CD14-positive monocyte (primary cell): ENCODE data around the gene TEX13A. TPM values are rescaled to one million over a fixed set of nuclear protein-coding genes. Genes with fewer than 3 reads are reported as not detected.

Source experiments
- DNase-seq, 3 donors: peaks; one replicate each; pipeline ENCODE4 v3.0.0-alpha.2; 2011 to 2022
- H2AFZ ChIP-seq: 2 replicates; pipeline ENCODE4 v1.6.0; 2012; ENCODE audit warnings: mild to moderate bottlenecking, low read depth, low read length, inconsistent platforms; ENCODE audit not compliant: insufficient read depth, poor library complexity, severe bottlenecking
- H3K27ac ChIP-seq, 2 donors: 1 replicate in 1 of 2; 2 replicates in 1 of 2; pipeline ENCODE4 v1.5.1; 2012 to 2013; ENCODE audit warnings: low read length in 2 of 2, control low read depth in 1 of 2, inconsistent platforms in 1 of 2, low read depth in 1 of 2, mild to moderate bottlenecking in 1 of 2
- H3K27me3 ChIP-seq, 2 donors: one replicate each; pipeline versions ENCODE4 v1.6.0 to v1.6.1; 2011 to 2013; ENCODE audit warnings: low read length in 2 of 2; ENCODE audit not compliant: control insufficient read depth in 2 of 2, insufficient read depth in 2 of 2
- H3K36me3 ChIP-seq, 2 donors: replicated peaks in 1 of 2; 1 replicate in 1 of 2; 2 replicates in 1 of 2; pipeline versions ENCODE4 v1.5.1 to v1.6.1; 2012 to 2013; ENCODE audit warnings: low read length in 2 of 2, control low read depth in 1 of 2, inconsistent platforms in 1 of 2, mild to moderate bottlenecking in 1 of 2; ENCODE audit not compliant: insufficient read depth in 2 of 2, control insufficient read depth in 1 of 2
- H3K4me1 ChIP-seq, 2 donors: 1 replicate in 1 of 2; 2 replicates in 1 of 2; pipeline versions ENCODE4 v1.5.1 to v1.6.1; 2012 to 2013; ENCODE audit warnings: low read length in 2 of 2, control low read depth in 1 of 2, inconsistent platforms in 1 of 2, mild to moderate bottlenecking in 1 of 2, moderate library complexity in 1 of 2; ENCODE audit not compliant: insufficient read depth in 2 of 2, control insufficient read depth in 1 of 2
- H3K4me2 ChIP-seq: replicated peaks from 2 replicates; pipeline ENCODE3; 2012; ENCODE audit warnings: low read length, moderate library complexity, mild to moderate bottlenecking; ENCODE audit not compliant: poor library complexity, severe bottlenecking; ENCODE audit errors: extremely low read depth
- H3K4me3 ChIP-seq, 3 experiments: fragments of 200-600 bp in 1 of 3; sonication (generic) in 1 of 3; replicated peaks in 1 of 3; 1 replicate in 2 of 3; 2 replicates in 1 of 3; pipeline ENCODE4 v1.5.1; 2011 to 2013; ENCODE audit warnings: low read length in 3 of 3, mild to moderate bottlenecking in 3 of 3, control low read depth in 2 of 3, low read depth in 2 of 3, inconsistent platforms in 1 of 3, moderate library complexity in 1 of 3
- H3K79me2 ChIP-seq: 2 replicates; pipeline ENCODE4 v1.6.0; 2012; ENCODE audit warnings: mild to moderate bottlenecking, control low read depth, inconsistent platforms, low read length, moderate library complexity; ENCODE audit not compliant: insufficient read depth
- H3K9ac ChIP-seq: 2 replicates; pipeline ENCODE4 v1.6.0; 2017; ENCODE audit warnings: low read length, mild to moderate bottlenecking; ENCODE audit not compliant: insufficient read depth, poor library complexity, severe bottlenecking
- H3K9me3 ChIP-seq, 2 donors: replicated peaks in 1 of 2; 1 replicate in 1 of 2; 2 replicates in 1 of 2; pipeline versions ENCODE4 v1.5.1 to v1.6.1; 2012 to 2013; ENCODE audit warnings: low read length in 2 of 2, control low read depth in 1 of 2; ENCODE audit not compliant: control insufficient read depth in 1 of 2, insufficient read depth in 1 of 2
- H4K20me1 ChIP-seq: 2 replicates; pipeline ENCODE4 v1.6.0; 2012; ENCODE audit warnings: mild to moderate bottlenecking, low read length, control low read depth, moderate library complexity; ENCODE audit not compliant: insufficient read depth
- H3K27ac Mint-ChIP-seq, 7 donors: one replicate each; pipeline ENCODE4 v1.8.0; 2020; ENCODE audit warnings: mild to moderate bottlenecking in 7 of 7, mixed read lengths in 7 of 7, moderate library complexity in 6 of 7, inconsistent platforms in 2 of 7
- H3K27me3 Mint-ChIP-seq, 3 donors: one replicate each; pipeline ENCODE4 v1.8.0; 2021 to 2022; ENCODE audit warnings: low read depth in 3 of 3, mild to moderate bottlenecking in 3 of 3, mixed read lengths in 3 of 3, moderate library complexity in 3 of 3, inconsistent platforms in 1 of 3
- H3K36me3 Mint-ChIP-seq, 2 donors: one replicate each; pipeline ENCODE4 v1.8.0; 2020; ENCODE audit warnings: mixed read lengths in 2 of 2, inconsistent platforms in 1 of 2, mild to moderate bottlenecking in 1 of 2
- H3K4me1 Mint-ChIP-seq: one replicate; pipeline ENCODE4 v1.8.0; 2020; ENCODE audit warnings: mild to moderate bottlenecking, mixed read lengths
- H3K4me3 Mint-ChIP-seq, 2 donors: one replicate each; pipeline ENCODE4 v1.8.0; 2020; ENCODE audit warnings: mild to moderate bottlenecking in 2 of 2, mixed read lengths in 2 of 2, moderate library complexity in 1 of 2
- H3K9me3 Mint-ChIP-seq, 7 donors: one replicate each; pipeline ENCODE4 v1.8.0; 2020 to 2022; ENCODE audit warnings: mixed read lengths in 7 of 7, mild to moderate bottlenecking in 6 of 7, moderate library complexity in 6 of 7, inconsistent platforms in 2 of 7
- CTCF ChIP-seq: fragments of 200-600 bp; IDR thresholded peaks from one replicate; pipeline ENCODE4 v1.8.0; 2022; ENCODE audit warnings: antibody characterized with exemption, mild to moderate bottlenecking
- WGBS: methylation state at CpG from one replicate; pipeline ENCODE4 v1.1.5; 2013; ENCODE audit warnings: missing lambda C conversion rate; ENCODE audit not compliant: insufficient coverage; 5-methylcytosine and 5-hydroxymethylcytosine counted together
- intact Hi-C, 2 donors: fragments of 100-400 bp; cut with micrococcal nuclease; formaldehyde crosslinking; loops; one replicate each; pipeline versions ENCODE4 v1.15.0 to v1.15.1; 2023
- polyA plus RNA-seq, 3 donors: library from polyadenylated mRNA; depleted of rRNA in 1 of 3; unstranded in 2 of 3; stranded (reverse) in 1 of 3; fragments of 300-500 nt in 2 of 3; fragments of >200 nt in 1 of 3; fragmentation: Illumina TruSeq in 2 of 3; gene quantifications; 1 replicate in 2 of 3; 2 replicates in 1 of 3; pipeline ENCODE4 v1.2.3, GENCODE V29; 2012 to 2021

The TEX13A gene
- polyA plus RNA-seq, 3 donors: not detected

- peaks cover 0 to 3% (median 0%) of the 10 kb centered on the region in 3 donors for H3K27me3 Mint-ChIP-seq
- Histone ChIP-seq H3K27ac (no peak overlapping the region), H3K4me3 (no peak overlapping the region), H2AFZ (no peak overlapping the region), H3K9ac (no peak overlapping the region), H3K79me2 (no peaks in the 10 kb centered on the region), H3K27me3 (no peaks in the 10 kb centered on the region), H3K9me3 (peaks cover 0 to 14% of the 10 kb centered on the region in 2 donors), H3K4me1 (no peaks in the 10 kb centered on the region), H4K20me1 (no peaks in the 10 kb centered on the region), H3K36me3 (no peaks in the 10 kb centered on the region), H3K4me2 (no peak overlapping the region)
- H3K9me3 Mint-ChIP-seq: peaks cover 0 to 20% (median 6%) of the 10 kb centered on the region in 7 donors
- no peak overlapping the region for H3K27ac Mint-ChIP-seq
- intact Hi-C loops: no loop called here
- no peaks in the 10 kb centered on the region for H3K36me3 Mint-ChIP-seq
- no peak overlapping the region for H3K4me3 Mint-ChIP-seq
- H3K4me1 Mint-ChIP-seq: no peaks in the 10 kb centered on the region
- DNase-seq: no peak
- 96% methylated on average over 10 of the region's 26 CpGs for WGBS
- TF ChIP-seq CTCF: no peak
These were observed 766 bp downstream of the TEX13A start for GRCh38 chrX:105219454-105220401.

GRCh38 chrX:105211066-105211575, 9.4 kb downstream of the TEX13A start:
- peaks cover 0 to 4% (median 0%) of the 10 kb centered on the region in 3 donors for H3K27me3 Mint-ChIP-seq
- Histone ChIP-seq H3K4me3 (no peak overlapping the region), H3K36me3 (no peaks in the 10 kb centered on the region), H4K20me1 (no peaks in the 10 kb centered on the region), H3K9me3 (no peaks in the 10 kb centered on the region), H3K4me1 (no peaks in the 10 kb centered on the region), H3K27me3 (no peaks in the 10 kb centered on the region), H3K9ac (no peak overlapping the region), H2AFZ (no peak overlapping the region), H3K79me2 (no peaks in the 10 kb centered on the region), H3K4me2 (no peak overlapping the region), H3K27ac (no peak overlapping the region)
- TF ChIP-seq CTCF: no peak
- H3K4me3 Mint-ChIP-seq: no peak overlapping the region
- intact Hi-C loops: no loop called here
- H3K9me3 Mint-ChIP-seq: peaks cover 0 to 9% (median 3%) of the 10 kb centered on the region in 7 donors
- no peaks in the 10 kb centered on the region for H3K36me3 Mint-ChIP-seq
- no peaks in the 10 kb centered on the region for H3K4me1 Mint-ChIP-seq
- H3K27ac Mint-ChIP-seq: no peak overlapping the region
- no peak for DNase-seq
- no CpG with 5 or more reads among the region's 3 CpGs for WGBS
